OCI-LY7 (cell line): ENCODE measurements around the gene OTUD3. TPM values are rescaled to one million over a fixed set of nuclear protein-coding genes. Genes with fewer than 3 reads are reported as not detected.

ENCODE experiments used
- BruUV-seq: library from RNA; stranded (reverse); fragments of 400-500 nt; replicated peaks from 2 replicates; lab custom pipeline; 2021; lab: Mats Ljungman, UMichigan
- CTCF ChIA-PET: fragments of 300-600 bp; sonication (Branson Sonifier 250); formaldehyde crosslinking; loops from one replicate; lab custom pipeline; 2022; ENCODE audit warnings: antibody characterized with exemption; ENCODE audit not compliant: unreplicated experiment; lab: Charles Lee
- POLR2A ChIA-PET: fragments of 300-600 bp; sonication (Branson Sonifier 250); formaldehyde crosslinking; loops from one replicate; lab custom pipeline; 2022; ENCODE audit warnings: antibody characterized with exemption; lab: Charles Lee
- DNase-seq: peaks from one replicate; pipeline ENCODE4 v3.0.0-alpha.2; 2015; ENCODE audit warnings: low spot score
- H2AFZ ChIP-seq: fragments of 200-600 bp; sonication (generic), shearing (Covaris generic); 2 replicates; pipeline ENCODE4 v1.6.1; 2014; ENCODE audit warnings: mild to moderate bottlenecking, antibody characterized with exemption, low read length, moderate library complexity
- H3K27ac ChIP-seq: fragments of 200-600 bp; sonication (generic); 2 replicates; pipeline ENCODE4 v1.5.1; 2014; ENCODE audit warnings: mixed run types, low read depth, mild to moderate bottlenecking, moderate library complexity, low read length, inconsistent platforms; ENCODE audit not compliant: poor library complexity, severe bottlenecking
- H3K36me3 ChIP-seq: fragments of 200-600 bp; sonication (generic); 2 replicates; pipeline ENCODE4 v1.6.1; 2014; ENCODE audit warnings: mild to moderate bottlenecking, antibody characterized with exemption, low read length, moderate library complexity, mixed read lengths; ENCODE audit not compliant: insufficient read depth
- H3K4me1 ChIP-seq: fragments of 200-600 bp; sonication (generic); 2 replicates; pipeline ENCODE4 v1.5.1; 2014; ENCODE audit warnings: mild to moderate bottlenecking, low read length; ENCODE audit not compliant: insufficient read depth, poor library complexity, severe bottlenecking
- H3K4me2 ChIP-seq: fragments of 200-600 bp; sonication (generic); 2 replicates; pipeline ENCODE4 v1.6.1; 2014; ENCODE audit warnings: mild to moderate bottlenecking, low read length
- H3K4me3 ChIP-seq: fragments of 200-600 bp; sonication (generic); 2 replicates; pipeline ENCODE4 v1.5.1; 2014; ENCODE audit warnings: mild to moderate bottlenecking, low read depth, low read length; ENCODE audit not compliant: poor library complexity, severe bottlenecking
- H3K79me2 ChIP-seq: fragments of 200-600 bp; sonication (generic); 2 replicates; pipeline ENCODE4 v1.6.1; 2016; ENCODE audit warnings: low read depth, mild to moderate bottlenecking, low read length, moderate library complexity, mixed read lengths; ENCODE audit not compliant: insufficient read depth
- H3K9me2 ChIP-seq: fragments of 200-600 bp; sonication (generic); 2 replicates; pipeline ENCODE4 v1.6.1; 2016; ENCODE audit warnings: mild to moderate bottlenecking, low read length, mixed read lengths; ENCODE audit not compliant: insufficient read depth
- H3K9me3 ChIP-seq: fragments of 200-600 bp; sonication (generic); 2 replicates; pipeline ENCODE4 v1.6.1; 2014; ENCODE audit warnings: mild to moderate bottlenecking, mixed run types, low read length, mixed read lengths
- H4K20me1 ChIP-seq: fragments of 200-600 bp; sonication (generic); 2 replicates; pipeline ENCODE4 v1.6.1; 2014; ENCODE audit warnings: mild to moderate bottlenecking, antibody characterized with exemption, low read length, moderate library complexity, mixed read lengths; ENCODE audit not compliant: insufficient read depth
- CTCF ChIP-seq: fragments of 200-600 bp; sonication (generic); conservative IDR thresholded peaks from 2 replicates; pipeline ENCODE4 v1.5.1; 2014; ENCODE audit warnings: mild to moderate bottlenecking, antibody characterized with exemption, low read length, moderate library complexity, mixed read lengths
- EZH2phosphoT487 ChIP-seq: fragments of 200-600 bp; sonication (generic); IDR thresholded peaks from 2 replicates; pipeline ENCODE4 v1.6.1; 2018; ENCODE audit warnings: low read depth, borderline replicate concordance, mild to moderate bottlenecking, mixed run types, antibody characterized with exemption, low read length, moderate library complexity, mixed read lengths
- intact Hi-C: fragments of 100-400 bp; cut with micrococcal nuclease; formaldehyde crosslinking; loops from one replicate; pipeline ENCODE4 v1.10.0; 2022; ENCODE audit not compliant: unreplicated experiment
- total RNA-seq, 2 experiments: library from RNA; depleted of rRNA in 1 of 2; stranded (reverse); fragments of >200 nt in 1 of 2; shearing (Covaris generic) in 1 of 2; gene quantifications; 2 replicates each; pipeline ENCODE4 v1.2.3, GENCODE V29; 2014 to 2022

Gene OTUD3
- total RNA-seq, 2 experiments from 2014 or later = 7.3 to 14.7 TPM

DNA sequence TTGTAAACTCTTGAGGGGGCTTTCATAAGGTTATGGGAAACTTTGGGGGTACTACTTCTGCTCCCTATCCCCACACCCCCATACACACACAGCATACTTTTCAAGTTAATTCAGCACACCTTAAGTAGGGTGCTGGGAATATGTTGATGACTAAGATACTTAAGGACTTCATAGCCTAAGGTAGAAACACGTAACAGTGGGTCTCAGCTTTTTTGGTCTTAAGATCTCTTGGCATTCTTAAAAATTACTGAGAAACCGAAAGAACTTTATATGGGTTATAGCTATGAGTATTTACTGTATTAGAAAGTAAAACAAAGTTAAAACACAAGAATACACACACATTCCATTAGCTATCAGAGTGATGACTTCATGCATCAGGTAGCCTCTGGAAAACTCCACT, 2.1 kb downstream of the OTUD3 start:
- Histone ChIP-seq H3K9me3 (no peaks in the 10 kb centered on the region), H3K9me2 (no peaks in the 10 kb centered on the region), H3K4me2 (peak overlapping the region; percentile 76), H3K4me1 (peaks cover 19% of the 10 kb centered on the region), H2AFZ (no peak overlapping the region), H3K79me2 (peaks cover 50% of the 10 kb centered on the region; the same call in 1 of the 2 replicates), H3K36me3 (peaks cover 22% of the 10 kb centered on the region), H3K4me3 (peak overlapping the region; percentile 88), H3K27ac (no peak overlapping the region), H4K20me1 (0 out of 2 replicates have a peak, but pooled peaks cover 10% of the 10 kb centered on the region)
- intact Hi-C loops = no loop called here
- no peak for DNase-seq
- no TSS peak for BruUV-seq
- POLR2A ChIA-PET = interaction anchor here (1.0 kb wide), 1 partner anchor 10 kb away, joined by 3 read pairs; no protein-coding TSS in a partner anchor
- no peak for TF ChIP-seq CTCF
- no peak for TF ChIP-seq EZH2phosphoT487
- CTCF ChIA-PET = no interaction called here

GRCh38 chr1:19885821-19886220, 3.6 kb downstream of the OTUD3 start:
- Histone ChIP-seq H2AFZ (no peak overlapping the region), H3K9me3 (no peaks in the 10 kb centered on the region), H3K36me3 (peaks cover 27% of the 10 kb centered on the region), H4K20me1 (0 out of 2 replicates have a peak, but pooled peaks cover 10% of the 10 kb centered on the region), H3K9me2 (no peaks in the 10 kb centered on the region), H3K4me3 (no peak overlapping the region), H3K4me1 (peaks cover 19% of the 10 kb centered on the region), H3K27ac (no peak overlapping the region), H3K4me2 (no peak overlapping the region), H3K79me2 (peaks cover 57% of the 10 kb centered on the region; the same call in 1 of the 2 replicates)
- intact Hi-C loops = no loop called here
- ChIA-PET POLR2A (no interaction called here), CTCF (no interaction called here)
- no TSS peak for BruUV-seq
- DNase-seq = no peak
- TF ChIP-seq EZH2phosphoT487 (no peak), CTCF (no peak)

DNA sequence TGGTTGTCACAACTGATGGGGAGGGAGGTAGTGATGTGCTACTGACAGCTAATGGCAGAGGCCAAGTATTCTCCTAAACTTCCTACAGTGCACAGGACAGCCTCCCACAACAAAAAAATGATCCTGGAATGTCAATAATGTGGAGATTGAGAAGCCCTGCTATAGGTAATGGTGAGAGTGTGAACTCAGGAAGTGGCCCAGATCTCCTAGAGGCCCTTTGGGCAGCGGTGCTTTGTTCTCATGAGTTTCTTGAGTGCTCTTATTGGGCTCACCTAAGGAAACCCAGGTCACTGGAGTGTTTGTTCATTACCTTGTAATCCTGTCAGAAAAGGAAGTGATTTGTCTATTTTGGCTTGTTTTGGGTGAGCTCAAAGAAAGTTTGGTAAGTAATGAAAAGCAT, 5.9 kb downstream of the OTUD3 start:
- H3K27ac ChIP-seq = no peak overlapping the region
- TF ChIP-seq CTCF = no peak
- TF ChIP-seq EZH2phosphoT487 = no peak
- CTCF ChIA-PET = no interaction called here
- H3K4me1 ChIP-seq = peaks cover 12% of the 10 kb centered on the region
- H2AFZ ChIP-seq = no peak overlapping the region
- no peak overlapping the region for H3K4me2 ChIP-seq
- peaks cover 50% of the 10 kb centered on the region for H3K36me3 ChIP-seq
- H3K9me2 ChIP-seq = no peaks in the 10 kb centered on the region
- POLR2A ChIA-PET = interaction anchor here (1.0 kb wide), 1 partner anchor 22 kb away, joined by 3 read pairs; no protein-coding TSS in a partner anchor
- DNase-seq = no peak
- peaks cover 53% of the 10 kb centered on the region; the same call in 1 of the 2 replicates for H3K79me2 ChIP-seq
- intact Hi-C loops = no loop called here
- 0 out of 2 replicates have a peak, but pooled peaks cover 10% of the 10 kb centered on the region for H4K20me1 ChIP-seq
- no TSS peak for BruUV-seq
- H3K9me3 ChIP-seq = no peaks in the 10 kb centered on the region
- no peak overlapping the region for H3K4me3 ChIP-seq
